Retina (tissue), 1 donor: ENCODE data around the gene BLOC1S2.
"Not testable (repeated sequence)": the region's sequence is repeated elsewhere in the genome, so short reads cannot be mapped to it uniquely, and the experiment has no call there.

Source experiments
- DNase-seq: peaks from one replicate; pipeline ENCODE4 v3.0.0-alpha.2; 2016

BLOC1S2 gene

DNA sequence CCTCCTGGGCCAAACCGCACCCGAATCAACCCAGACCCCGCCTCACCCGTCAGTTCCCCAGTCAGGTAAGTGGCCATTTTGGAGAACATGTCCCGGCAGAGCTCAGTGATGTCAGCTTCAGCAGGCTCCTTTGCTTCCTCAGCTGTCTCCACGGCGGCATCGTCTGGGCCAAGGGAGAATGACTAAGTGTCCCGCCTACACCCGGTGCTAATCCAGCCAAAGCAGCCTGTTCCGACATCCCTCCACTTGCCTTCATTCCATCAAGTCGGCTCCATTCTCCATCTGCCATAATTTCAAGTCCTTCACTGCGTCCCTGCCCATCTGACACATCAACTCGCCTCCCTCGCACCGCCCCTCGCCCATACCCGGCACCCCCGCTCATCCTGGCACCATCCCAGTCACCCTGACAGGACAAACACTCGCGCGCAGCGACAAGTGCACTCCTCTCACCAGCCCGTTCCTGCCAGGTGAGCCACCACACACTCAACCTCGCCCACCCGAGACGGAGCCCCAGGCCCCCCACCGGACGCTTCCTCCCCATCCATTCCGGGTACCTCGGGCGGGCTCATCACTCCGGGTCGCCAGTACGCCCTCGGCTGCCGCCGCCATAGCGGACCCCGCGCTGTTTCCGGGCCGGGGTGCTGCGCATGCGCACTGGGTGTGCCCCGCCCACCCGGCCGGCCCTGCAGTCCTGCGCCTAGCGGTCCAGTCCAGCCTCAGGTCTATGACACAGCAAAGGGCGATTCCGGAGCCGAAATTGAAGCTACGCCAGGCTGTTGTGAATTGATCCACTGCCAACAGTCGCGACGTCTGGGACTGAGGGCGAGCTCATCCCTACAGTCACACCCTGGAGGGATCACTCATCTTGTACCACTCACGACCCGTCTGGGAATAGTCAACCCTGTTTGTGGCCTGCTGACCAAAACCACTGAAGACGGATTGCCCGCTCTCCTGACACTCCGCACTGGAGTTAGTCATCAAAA lies at the start of gene BLOC1S2:
Gene BLOC1S2, minus strand, starts transcription at position 630 of the 983 bp plus-strand sequence. Its CDS starts 21 bp downstream, at position 609.
- peak; percentile 95 for DNase-seq

- DNase-seq = no peak
Measured at GRCh38 chr10:100334762-100335161, 48.3 kb upstream of the BLOC1S2 start.

DNA sequence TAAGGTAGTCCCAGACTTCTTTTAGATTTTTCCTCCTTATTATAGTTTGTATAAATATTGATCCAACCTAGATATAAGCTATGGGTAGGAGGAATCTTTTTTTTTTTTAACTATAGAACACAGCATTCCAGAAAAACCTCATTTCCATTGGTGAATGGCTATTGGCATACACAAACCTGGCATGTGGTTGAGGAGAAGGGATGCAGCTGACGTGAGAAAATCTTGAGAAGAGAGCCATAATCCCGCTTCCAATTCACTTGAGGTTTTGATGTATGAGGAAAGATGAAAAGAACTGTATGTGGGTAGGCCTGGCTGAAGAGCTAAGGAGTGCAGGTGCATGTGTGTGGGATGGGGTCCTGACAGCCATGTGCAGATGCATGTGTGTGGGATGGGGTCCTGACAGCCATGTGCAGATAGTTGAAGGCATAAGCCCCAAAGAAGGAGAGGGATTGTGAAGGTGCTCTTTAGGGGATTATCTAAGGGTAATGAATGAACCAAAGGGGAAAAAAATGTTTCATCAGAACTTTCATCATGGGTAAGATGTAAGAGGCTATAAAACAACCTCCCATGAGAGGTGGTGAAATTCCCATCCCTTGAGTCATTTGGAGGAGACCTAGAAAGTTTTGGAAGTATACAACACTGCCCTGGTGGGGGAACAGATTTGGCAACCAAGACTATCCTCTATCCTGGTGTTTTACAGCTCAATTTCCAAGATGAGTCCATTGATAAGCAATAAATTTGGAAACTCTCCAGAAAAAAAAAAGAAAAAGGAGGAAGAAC lies 47.4 kb upstream of the BLOC1S2 start:
- DNase-seq = no peak

DNA sequence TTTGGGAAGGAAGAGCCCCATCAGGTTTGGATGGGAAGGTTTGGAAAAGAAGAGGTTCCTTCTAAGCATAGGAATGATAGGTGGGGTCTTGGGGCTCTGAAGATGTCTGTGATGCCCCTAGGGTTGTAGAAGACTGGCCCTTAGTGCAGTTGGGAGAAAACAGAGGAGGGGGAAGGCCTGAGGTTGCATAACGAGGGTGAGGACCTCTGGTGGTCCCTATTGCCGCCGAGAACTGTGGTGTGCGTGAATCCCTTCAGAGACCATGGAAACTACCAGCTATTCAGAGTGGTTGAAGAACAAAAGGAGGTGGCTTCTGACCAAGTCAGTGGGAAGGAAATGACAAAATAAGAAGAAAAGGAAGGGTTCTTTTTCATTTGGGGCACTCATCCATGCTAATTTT lies 46.6 kb upstream of the BLOC1S2 start:
- no peak for DNase-seq

- no peak for DNase-seq
Measured at GRCh38 chr10:100330079-100330478, 43.6 kb upstream of the BLOC1S2 start, which contains the start of gene PKD2L1. TSS of gene PKD2L1 (minus strand) at chr10:100330228. CDS start at chr10:100330103, 125 bp downstream.

DNA sequence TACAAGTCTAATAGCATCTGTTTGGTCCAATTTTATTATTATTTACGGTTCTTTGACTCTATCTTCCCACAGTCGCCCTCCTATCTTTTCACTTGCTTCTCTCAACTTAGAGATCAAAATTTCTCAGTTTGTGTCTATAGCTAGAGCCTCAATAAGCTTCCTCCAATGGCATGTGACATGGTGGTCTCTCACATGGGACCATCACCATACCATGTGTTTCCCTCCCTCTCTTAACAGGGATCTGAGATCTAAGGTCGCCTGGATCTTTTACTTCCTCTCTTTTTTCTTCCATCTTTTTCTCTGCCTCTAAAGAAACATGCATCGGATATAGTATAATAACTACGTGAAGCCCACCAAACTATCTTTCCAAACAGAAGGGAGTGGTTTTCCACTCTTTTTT lies 41.7 kb upstream of the BLOC1S2 start:
- DNase-seq = no peak

DNA sequence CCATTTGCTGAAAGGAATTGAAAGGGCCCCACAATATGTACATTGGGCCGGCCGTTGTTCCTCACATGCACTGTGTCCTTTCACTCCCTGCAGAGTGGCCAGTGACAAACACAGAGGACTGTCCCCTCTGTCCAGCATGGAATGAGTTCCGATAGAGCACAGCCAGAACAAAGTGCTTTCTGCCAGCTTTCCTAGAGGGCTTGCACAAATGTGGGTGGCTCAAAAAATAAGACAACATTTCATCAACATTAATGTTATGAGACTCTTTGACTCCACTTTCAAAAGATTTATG lies 41.2 kb upstream of the BLOC1S2 start:
- DNase-seq = no peak

GRCh38 chr10:100327007-100327717 lies 40.7 kb upstream of the BLOC1S2 start:
- DNase-seq = no peak

DNA sequence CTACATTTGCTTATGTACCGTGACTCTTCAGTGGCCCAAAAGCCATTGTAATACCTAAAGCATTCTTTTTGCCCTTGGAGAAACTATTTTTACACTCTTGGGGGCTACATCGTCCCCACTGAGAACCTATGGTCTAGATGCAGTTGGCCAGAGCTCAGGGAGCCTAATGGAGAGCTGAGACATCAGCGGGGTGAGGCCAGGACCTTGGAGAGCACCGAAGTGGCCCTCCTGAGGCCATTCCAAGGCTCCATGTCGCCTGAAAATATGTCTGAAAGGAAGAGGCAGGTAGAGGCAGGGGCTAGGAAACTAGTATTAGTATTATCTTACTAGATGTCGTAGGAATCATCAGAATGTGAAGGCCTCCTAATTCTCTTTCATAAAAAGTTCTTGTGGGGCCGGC lies 38.7 kb upstream of the BLOC1S2 start:
- DNase-seq = no peak

DNA sequence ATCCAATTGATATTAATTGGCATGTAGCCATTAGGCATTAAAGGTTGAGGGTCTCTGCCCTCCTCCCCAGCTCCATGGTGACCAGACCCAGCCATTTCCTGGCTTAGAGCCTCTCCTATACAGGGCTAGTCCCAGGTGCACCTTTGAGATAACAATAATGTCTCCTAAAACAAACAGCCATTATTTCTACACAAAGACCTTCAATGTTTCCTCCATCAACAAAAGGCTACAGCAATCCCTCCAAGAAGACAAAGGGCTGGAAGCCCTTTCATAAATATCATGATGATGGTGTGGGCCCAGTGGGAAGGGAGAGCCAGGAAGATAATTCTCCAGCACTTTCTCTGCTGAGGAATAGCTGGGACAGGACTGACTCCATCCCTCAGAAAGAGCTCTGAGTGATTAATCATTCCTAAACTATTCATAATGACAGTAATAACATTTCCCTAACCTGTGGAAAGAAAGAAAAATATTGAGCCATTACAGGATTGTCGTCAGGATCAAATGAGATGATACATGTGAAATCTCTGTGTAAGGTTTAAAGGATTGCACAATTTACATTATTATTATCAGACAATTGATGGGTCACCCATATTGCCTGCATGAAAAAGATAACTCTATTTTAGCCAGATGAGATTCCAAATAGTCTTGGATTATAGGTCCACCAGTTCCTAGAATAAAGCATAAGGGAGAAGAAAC lies 33.4 kb upstream of the BLOC1S2 start:
- no peak for DNase-seq

DNA sequence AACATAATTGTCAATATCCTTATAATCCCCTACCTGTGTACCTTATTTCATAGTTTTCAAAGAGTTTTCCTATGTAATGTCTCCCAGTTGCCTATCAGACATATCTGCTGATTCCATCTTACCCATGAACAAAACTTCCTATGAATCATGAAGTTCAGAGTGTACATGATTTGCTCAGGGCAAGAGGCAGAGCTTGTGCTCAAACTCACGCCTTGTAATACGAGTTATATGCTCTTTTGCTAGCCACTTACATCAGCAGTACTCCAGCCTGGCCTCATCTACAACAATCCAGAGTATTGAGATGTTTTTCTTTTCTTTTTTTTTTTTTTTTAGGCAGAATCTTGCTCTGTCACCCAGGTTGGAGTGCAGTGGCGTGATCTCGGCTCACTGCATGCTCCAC lies 31.7 kb upstream of the BLOC1S2 start:
- DNase-seq = no peak

DNA sequence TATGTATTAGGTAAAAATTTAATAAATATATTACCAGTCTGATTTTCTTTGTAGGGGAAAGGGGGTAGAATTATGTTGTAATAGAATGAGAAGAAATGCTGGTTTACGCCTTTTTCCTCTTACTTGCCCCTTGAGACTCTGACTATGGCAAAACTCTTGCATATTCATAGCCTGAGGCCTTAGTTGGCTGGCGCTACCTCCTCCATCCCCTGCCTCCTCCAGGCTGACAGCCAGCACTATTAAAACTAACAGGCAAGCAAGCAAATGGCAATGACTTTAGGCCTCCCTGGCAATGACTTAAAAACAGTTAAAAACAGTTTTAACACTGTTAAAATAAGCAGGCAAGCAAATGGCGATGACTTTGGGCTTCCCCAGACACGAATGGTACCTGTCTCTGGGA lies 29.1 kb upstream of the BLOC1S2 start:
- no peak for DNase-seq

DNA sequence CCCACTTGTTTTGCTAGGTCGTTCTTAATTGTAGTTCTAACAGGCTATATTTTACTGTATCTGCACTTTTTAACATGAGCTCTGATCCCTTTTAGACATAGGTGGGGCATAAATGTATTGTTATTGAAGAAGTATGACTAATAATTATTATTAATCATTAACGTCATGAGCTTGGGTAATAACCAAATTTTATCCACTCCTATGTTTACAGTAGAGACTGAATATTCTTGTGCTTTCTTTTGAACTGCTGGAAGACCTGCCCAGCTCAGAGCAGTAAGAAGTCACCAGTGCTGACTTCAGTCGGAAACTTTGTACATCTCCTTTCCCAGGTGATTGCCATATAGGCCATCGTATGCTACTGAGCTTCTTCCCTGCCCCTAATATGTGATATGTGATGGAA lies 24.8 kb upstream of the BLOC1S2 start:
- DNase-seq = no peak

DNA sequence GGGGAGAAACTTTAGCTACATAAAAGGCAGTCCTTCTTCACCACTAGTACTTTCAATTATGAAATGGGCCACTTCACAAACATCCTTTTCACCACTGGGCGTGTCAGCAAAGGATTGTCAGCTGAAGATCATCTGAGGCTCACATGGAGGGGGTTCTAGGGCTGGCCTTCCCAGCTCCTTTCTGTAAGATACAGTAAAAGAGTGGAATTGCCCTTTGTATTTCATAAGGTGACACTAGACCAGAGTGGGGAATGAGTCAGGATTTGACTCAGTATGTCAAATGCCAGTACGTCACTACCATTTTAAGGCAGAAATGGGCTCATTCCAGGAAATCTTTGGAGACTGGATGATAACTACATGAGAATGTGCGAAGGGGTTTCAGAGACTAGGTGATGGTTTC lies 21.2 kb upstream of the BLOC1S2 start:
- no peak for DNase-seq

- no peak for DNase-seq
Measured at GRCh38 chr10:100306861-100307260, 20.4 kb upstream of the BLOC1S2 start.

DNA sequence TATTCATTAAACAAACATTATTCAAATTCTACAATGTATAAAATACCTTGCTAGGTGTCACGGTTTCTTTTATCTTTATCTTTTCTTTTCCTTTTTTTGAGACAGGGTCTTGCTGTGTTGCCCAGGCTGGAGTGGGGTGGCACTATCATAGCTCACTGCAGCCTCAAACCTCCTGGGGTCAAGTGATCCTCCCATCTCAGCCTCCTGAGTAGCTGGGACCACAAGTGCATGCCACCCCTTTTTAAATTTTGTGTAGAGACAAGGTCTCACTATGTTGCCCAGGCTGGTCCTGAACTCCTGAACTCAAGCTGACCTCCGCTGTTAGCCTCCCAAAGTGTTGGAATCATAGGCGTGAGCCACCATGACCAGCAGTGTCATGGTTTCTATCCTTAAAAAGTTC lies 17.9 kb upstream of the BLOC1S2 start:
- no peak for DNase-seq

DNA sequence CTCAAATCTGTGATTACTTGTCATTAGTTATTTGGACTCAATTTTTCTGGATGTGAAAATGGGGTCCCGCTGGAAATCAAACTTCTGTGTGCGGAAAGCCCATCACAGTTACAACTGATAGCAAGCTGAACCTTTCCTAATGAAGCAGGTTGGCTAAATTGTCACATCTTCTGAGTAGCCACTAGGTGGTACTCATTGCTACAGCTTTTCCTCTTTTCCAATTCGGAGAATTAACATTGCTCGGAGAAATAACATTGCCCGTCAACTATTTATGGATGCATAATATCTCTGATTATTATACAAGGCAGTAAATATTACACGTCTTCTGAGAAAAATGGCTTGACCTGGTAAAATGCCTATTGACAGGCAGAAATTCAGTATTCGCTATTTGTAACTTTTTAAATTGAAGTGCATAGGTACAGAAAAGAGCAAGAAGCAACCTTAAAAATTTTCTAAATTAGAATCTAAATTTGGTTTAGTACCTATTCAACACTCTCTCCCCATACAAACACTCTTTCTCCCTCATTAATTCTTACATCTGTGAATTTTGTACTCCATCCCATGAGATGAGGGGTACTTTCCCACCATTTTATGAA lies 17.3 kb upstream of the BLOC1S2 start:
- DNase-seq = peak; percentile 13

GRCh38 chr10:100301123-100301522 lies 14.6 kb upstream of the BLOC1S2 start:
- DNase-seq = not testable (repeated sequence)

- no peak for DNase-seq
Measured at GRCh38 chr10:100297242-100297641, 10.8 kb upstream of the BLOC1S2 start.

- DNase-seq = no peak
Measured at GRCh38 chr10:100293066-100293465, 6.6 kb upstream of the BLOC1S2 start.

DNA sequence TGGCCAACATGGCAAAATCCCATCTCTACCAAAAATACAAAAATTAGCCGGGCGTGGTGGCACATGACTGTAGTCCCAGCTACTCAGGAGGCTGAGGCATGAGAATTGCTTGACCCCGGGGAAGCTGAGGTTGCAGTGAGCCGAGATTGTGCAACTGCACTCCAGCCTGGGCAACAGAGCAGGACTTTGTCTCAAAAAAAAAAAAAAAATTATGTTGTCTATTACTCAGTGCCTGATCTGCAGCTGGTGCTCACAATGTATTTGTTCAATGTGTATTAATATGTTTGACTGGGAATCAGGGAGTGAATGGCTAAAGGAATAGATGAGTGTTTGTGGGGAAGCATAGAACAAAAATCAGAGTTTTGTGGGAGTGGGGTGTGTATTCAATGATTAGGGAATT lies 5.8 kb upstream of the BLOC1S2 start:
- not testable (repeated sequence) for DNase-seq

- no peak for DNase-seq
Measured at GRCh38 chr10:100291356-100291755, 4.9 kb upstream of the BLOC1S2 start.
